ENCODE data around the gene BCDIN3D.
"Not testable (repeated sequence)": the region's sequence is repeated elsewhere in the genome, so short reads cannot be mapped to it uniquely, and the experiment has no call there.

The BCDIN3D gene

GRCh38 chr12:49842519-49843352 lies at the start of gene BCDIN3D:
TSS of gene BCDIN3D (minus strand) at chr12:49843106. CDS start at chr12:49843087, 19 bp downstream.
- peak; percentile 97 for DNase-seq (ENCODE audit: low read depth, low spot score)

- no peak for DNase-seq (ENCODE audit: low read depth, low spot score)
Observed at GRCh38 chr12:49892084-49892731, 49.3 kb upstream of the BCDIN3D start.

DNA sequence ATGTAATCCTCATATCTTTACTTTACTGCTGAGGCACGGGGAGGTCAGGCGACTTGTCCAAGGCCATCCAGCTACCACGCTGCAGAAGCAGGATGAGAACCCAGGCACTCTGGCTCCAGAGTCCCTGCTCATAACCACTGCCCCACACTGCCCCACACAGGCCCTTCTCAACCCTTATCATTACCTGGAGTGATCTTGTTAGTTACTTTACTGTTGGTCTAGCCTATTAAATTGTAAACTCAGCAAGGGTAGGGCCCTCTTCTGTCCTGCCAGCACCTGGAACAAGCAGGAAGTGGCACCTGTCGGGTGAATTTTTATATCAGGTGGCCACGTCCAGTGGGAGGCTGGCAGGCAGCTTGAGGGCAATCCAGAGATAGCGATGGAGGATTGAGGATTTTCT lies 48.6 kb upstream of the BCDIN3D start:
- DNase-seq (ENCODE audit: low read depth, low spot score): no peak

- DNase-seq (ENCODE audit: low read depth, low spot score): no peak
Observed at GRCh38 chr12:49891012-49891411, 48.1 kb upstream of the BCDIN3D start.

DNA sequence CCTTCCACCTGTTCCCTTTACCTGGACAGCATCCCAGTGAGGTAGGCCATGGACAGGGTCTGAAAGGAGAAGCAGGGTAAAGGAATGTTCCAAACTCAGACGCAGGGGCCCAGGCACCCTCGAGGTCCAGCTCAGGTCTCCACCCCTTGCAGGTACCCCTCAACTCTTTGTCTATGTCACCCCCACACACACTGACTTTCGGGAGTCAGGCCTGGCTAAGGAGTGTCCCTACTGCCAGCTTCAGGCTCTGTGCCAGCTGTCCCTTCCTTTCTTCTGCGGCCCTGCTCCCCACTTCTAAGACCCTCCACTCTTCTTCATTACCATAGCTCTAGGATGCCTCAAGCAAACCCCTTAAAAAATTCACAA lies 47.2 kb upstream of the BCDIN3D start:
- no peak for DNase-seq (ENCODE audit: low read depth, low spot score)

- no peak for DNase-seq (ENCODE audit: low read depth, low spot score)
Observed at GRCh38 chr12:49889361-49890095, 46.6 kb upstream of the BCDIN3D start.

DNA sequence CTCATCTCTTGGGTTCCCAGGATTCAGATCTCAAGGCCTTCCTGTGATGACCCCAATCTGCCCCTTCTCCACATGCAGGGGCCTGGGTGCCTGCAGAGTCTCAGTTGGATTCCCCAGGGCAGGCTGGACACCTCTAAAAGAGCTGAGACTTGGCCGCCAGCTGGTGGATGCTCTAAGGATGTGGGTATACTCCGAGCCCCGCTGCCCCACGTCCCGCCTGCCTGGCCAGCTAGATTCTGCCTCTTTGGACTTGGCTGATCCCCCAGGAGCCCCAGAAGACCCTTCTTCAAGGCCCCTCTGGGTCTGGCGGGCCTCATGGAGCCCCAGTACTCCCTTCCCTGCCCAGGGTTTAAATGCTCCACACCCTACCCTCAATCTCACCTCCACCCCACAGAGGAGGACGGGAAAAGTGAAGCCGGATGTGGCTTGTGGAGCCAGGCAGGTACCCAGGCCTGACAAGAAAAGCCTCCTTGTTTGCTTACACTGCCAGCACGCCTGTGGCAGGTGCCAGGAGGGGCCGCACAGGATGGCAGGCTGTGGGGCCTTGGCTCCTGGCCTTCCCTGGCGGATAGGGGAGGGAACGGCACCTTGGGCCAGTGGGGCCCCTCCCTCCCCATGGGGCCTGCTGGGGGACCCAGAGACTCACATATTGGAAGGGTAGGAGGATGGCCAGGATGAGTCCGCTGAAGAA lies 45.7 kb upstream of the BCDIN3D start:
- no peak for DNase-seq (ENCODE audit: low read depth, low spot score)

- DNase-seq (ENCODE audit: low read depth, low spot score): no peak
Observed at GRCh38 chr12:49887536-49888401, 44.9 kb upstream of the BCDIN3D start.

DNA sequence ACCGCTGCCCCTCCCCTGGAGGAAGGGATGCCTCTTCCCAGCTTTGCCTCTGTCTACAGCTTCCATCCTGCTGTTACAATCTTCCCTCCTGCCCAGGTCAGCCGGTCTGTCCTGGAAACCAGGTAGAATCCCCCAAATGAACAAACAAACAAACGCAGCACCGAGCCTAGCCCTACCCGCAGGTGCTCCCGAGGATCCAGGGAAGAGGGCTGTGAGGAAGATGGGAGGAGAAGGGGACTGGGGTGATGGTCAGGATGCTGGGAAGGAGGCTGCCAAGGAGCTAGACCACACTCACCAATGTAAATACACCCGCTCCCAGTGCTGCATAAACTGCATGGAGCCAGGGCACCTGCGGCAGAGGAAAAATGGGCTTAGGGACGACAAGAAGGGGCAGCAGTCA lies 44.2 kb upstream of the BCDIN3D start:
- DNase-seq (ENCODE audit: low read depth, low spot score): no peak

DNA sequence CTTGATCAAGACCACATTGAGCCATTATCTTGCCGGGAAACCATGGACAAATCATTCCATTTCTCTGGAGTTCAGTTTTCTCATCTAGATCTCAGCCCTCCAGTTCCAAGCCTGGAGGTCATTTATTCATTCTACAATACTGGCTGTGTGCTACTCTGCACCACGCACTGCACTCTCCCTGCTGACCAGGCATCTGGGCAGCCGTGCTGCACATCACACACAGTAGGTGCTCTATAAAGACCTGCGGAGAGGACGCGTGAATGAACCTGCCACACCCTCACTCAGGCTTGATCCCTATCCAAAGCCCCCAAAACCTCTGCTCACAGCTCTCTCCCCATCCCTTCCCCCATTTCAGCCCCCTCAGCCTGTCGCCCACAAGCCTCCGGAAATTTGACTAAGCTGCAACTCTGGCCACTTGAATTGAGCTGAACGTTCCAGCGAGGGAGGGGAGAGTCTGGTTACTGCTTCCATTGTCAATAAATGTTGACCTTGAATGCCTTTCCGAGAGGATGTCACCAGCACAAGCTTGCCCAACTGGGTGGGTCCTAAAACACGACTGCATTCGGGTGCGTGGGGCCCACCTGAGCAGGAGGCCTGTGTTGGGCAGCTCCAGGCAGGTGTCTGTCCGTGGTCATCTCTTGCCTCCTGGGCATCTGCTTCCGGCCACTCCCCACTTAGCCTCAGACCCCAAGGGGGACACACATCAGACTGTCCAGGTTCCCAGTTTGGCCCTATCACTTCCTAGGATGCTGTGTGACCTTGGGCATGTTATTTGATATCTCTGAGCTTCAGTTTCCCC lies 43.0 kb upstream of the BCDIN3D start:
- no peak for DNase-seq (ENCODE audit: low read depth, low spot score)

- no peak for DNase-seq (ENCODE audit: low read depth, low spot score)
Observed at GRCh38 chr12:49885118-49885517, 42.2 kb upstream of the BCDIN3D start.

- DNase-seq (ENCODE audit: low read depth, low spot score): no peak
Observed at GRCh38 chr12:49882851-49883464, 40.1 kb upstream of the BCDIN3D start.

DNA sequence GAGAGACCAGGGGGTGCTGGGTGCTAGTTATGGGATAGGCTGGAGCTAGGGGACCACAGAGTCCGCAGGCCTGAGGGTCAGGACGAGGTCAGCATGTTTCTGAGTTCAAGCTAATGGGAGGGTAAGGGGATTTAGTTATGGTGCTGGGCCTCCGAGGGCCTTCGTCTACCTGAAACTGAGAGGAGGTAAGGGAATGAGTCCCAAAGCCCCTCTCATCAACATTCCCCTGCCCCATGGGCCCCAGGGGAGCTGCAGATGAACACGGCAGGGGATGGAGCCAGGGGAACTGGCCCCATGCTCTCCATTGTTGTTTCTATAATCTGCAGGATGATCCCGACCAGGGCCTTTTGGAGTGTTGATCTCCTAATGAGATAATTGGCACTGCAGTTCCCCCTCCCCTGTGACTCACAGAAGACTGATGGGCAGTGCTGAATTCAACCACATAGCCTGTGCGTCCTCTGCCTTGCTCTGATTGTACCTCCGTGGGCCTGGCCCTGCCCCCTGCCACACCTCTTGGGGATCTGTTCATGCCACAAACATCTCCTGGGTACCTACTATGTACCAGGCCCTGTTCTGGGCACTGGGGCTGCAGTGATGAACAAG lies 39.4 kb upstream of the BCDIN3D start:
- peak; percentile 39 for DNase-seq (ENCODE audit: low read depth, low spot score)

DNA sequence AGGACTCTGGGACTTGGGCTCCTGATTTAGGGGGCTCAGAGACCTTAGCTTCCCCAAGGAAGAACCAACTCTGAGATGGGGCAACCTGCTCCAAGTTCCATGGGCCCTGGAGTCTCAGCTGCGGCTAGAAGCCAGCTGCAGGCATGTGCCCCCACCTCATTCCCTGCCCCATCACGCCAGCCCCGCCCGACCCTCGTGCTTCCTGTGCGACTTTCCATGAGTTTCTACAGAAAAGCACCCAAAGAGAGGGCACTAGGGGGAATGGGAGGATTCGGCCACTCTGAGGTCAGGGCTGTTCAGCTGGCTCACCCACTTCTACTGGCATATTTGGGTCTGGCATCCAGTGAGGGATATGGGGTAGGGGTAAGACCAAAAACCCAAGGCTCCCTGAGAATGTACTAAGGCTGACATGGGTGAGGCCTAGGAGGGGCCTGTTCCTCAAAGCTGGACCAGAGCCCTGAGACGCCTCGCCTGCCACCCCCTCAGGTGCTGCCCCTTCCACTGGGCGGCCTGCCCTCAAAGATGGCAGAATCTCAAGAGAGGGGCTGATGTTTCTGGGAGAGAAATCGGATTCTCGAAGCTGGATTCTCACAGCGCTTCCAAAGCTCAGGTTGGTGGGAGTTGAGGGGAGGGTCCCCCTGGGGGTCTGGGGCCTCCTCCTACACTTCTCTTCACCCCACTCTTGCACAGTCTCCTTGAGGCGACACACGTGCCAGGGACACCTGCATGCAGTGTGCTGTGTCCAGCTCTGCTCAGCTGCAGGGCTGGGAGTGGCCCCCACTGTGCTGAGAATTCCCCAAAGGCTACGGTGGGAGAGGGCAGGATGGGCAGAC lies 38.7 kb upstream of the BCDIN3D start:
- DNase-seq (ENCODE audit: low read depth, low spot score): no peak

DNA sequence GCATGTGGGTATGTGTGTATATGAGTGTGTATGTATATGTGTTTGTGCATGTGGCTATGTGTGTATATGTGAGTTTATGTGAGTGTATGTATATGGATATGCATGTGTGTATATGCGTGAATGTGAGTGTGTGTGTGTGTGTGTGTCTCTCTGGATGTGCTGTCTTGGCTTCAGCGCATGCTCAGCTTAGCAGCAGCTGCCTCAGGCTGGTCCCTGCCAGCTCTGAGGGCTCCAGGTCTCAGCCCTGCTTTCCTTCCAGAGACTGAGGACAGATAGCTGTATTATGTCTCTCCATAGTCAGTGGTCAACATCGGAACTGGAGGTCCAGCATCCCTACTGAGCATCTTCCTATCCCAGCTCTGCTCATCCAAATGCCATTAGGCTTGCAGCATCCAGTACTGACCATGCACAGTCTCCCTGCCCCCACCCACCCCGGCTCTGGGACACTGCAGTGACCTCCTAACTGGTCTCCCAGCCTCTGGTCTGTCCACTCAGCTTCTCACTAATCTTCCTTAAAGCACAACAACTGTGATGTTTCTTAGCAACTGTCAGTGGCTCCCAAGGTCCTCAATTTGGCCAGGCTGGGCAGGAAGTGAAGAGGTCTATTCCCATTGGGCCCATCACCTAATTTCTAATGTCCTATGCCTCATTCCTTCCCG lies 38.0 kb upstream of the BCDIN3D start:
- no peak for DNase-seq (ENCODE audit: low read depth, low spot score)

GRCh38 chr12:49879065-49879464 lies 36.2 kb upstream of the BCDIN3D start:
- not testable (repeated sequence) for DNase-seq (ENCODE audit: low read depth, low spot score)

DNA sequence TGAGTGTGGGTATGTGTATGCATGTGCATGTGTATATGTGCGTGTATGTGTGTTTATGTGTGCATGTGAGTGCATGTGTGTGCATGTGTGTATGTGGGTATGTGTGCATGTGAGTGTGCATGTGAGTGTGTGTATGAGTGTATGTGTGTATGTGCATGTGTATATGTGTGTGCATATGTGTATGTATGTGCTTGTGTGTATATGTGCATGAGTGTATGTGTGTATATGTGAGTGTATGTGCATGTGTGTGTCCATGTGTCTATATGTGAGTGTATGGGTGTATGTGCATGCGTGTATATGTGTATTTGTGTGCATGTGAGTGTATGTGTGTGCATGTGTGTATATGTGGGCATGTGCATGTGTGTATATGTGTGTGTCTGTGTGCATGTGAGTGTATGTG lies 35.1 kb upstream of the BCDIN3D start:
- no peak for DNase-seq (ENCODE audit: low read depth, low spot score)

DNA sequence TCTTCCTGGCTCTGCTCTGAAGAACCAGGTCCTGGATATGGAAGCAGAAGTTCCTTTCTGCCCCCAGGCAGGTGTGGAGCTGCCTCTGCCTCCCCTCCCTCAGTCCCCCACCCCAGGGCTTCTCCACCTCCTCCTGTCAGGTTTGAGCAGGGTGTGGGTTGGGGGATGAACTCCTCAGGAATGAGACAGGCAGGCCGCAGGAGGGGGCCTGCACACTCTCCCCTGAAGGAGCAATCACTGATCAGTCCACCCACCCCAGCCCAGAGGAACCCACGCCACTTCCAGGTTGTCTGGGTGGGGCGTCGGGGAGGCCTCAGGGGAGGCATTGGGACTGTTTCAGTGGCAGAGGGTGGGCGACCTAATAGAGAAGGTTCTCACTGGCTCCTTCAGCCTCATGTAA lies 34.2 kb upstream of the BCDIN3D start:
- DNase-seq (ENCODE audit: low read depth, low spot score): no peak

Data from astrocyte of the hippocampus (primary cell).